K562 (cell line): ENCODE results near the gene PRICKLE3. TPM values are rescaled to one million over a fixed set of nuclear protein-coding genes. Genes with fewer than 3 reads are reported as not detected.

ENCODE experiments used
- ARID1B ChIP-seq: fragments of 450-650 bp; IDR thresholded peaks from 2 replicates; pipeline ENCODE4 v1.6.1; 2016; ENCODE audit warnings: antibody characterized with exemption, mild to moderate bottlenecking, inconsistent platforms
- ARID3A ChIP-seq: IDR thresholded peaks from 2 replicates; pipeline ENCODE4 v1.6.1; 2012; ENCODE audit warnings: low read depth, low read length, improper control_type of control experiment, borderline replicate concordance
- ATF7 ChIP-seq: fragments of 450-650 bp; IDR thresholded peaks from 2 replicates; pipeline ENCODE4 v1.7.1; 2014; ENCODE audit warnings: mild to moderate bottlenecking, moderate library complexity
- BDP1 ChIP-seq: IDR thresholded peaks from 3 replicates; pipeline ENCODE4 v1.6.1; 2011; ENCODE audit not compliant: insufficient read length, insufficient read depth
- CREM ChIP-seq: IDR thresholded peaks from 2 replicates; pipeline ENCODE4 v1.6.1; 2014; ENCODE audit warnings: antibody characterized with exemption, low read depth
- DPF2 ChIP-seq: fragments of 450-650 bp; IDR thresholded peaks from 2 replicates; pipeline ENCODE4 v1.6.1; 2016
- LCOR ChIP-seq: sonication (generic); formaldehyde crosslinking; IDR thresholded peaks from 2 replicates; pipeline ENCODE4 v1.8.0; 2022; ENCODE audit warnings: mild to moderate bottlenecking, missing genetic modification reagents
- NCOA2 ChIP-seq, 2 experiments: fragments of 450-650 bp; IDR thresholded peaks; 2 replicates each; pipeline ENCODE4 v1.6.1; 2018; ENCODE audit warnings: mild to moderate bottlenecking in 2 of 2, moderate library complexity in 1 of 2; ENCODE audit not compliant: partially characterized antibody in 2 of 2
- SIRT6 ChIP-seq: IDR thresholded peaks from one replicate; pipeline ENCODE4 v1.6.1; 2012; ENCODE audit warnings: low read depth, mild to moderate bottlenecking, control low read depth, inconsistent platforms, low read length, moderate library complexity
- SUPT5H ChIP-seq: fragments of 450-650 bp; IDR thresholded peaks from 2 replicates; pipeline ENCODE4 v1.6.1; 2016
- XRCC4 ChIP-seq: IDR thresholded peaks from one replicate; pipeline ENCODE4 v1.6.1; 2011; ENCODE audit not compliant: insufficient read depth, insufficient read length; ENCODE audit errors: extremely low read depth
- ZNF592 ChIP-seq: fragments of 450-650 bp; IDR thresholded peaks from 2 replicates; pipeline ENCODE4 v1.6.1; 2017; ENCODE audit warnings: antibody characterized with exemption, mild to moderate bottlenecking
- polyA plus RNA-seq, 8 experiments: library from polyadenylated mRNA; depleted of rRNA in 4 of 8; stranded (reverse) in 5 of 8; unstranded in 3 of 8; fragments of >200 nt; fragmentation: Nextera tagmentation in 2 of 8; fragmentation: Illumina TruSeq in 1 of 8; extraction: Ambion mirVana in 2 of 8; extraction: Trizol in 1 of 8; gene quantifications; 2 replicates each; pipeline versions ENCODE4 v1.2.1 to v1.2.3, GENCODE V29; 2011 to 2014; ENCODE audit warnings: inconsistent platforms in 1 of 8, missing spikeins in 1 of 8
- total RNA-seq, 7 experiments: library from RNA; depleted of rRNA in 6 of 7; stranded (reverse); fragments of >200 nt in 6 of 7; fragmentation: Illumina TruSeq in 2 of 7; extraction: Trizol in 2 of 7; gene quantifications; 2 replicates each; pipeline versions ENCODE4 v1.2.1 to v1.2.3, GENCODE V29; 2011 to 2021; ENCODE audit warnings: low replicate concordance in 1 of 7
- TF ChIP-seq, protein P1 (sequence below): fragments of 450-650 bp; IDR thresholded peaks from 2 replicates; pipeline ENCODE4 v1.6.1; 2018; ENCODE audit not compliant: partially characterized antibody
- TF ChIP-seq, protein P2 (sequence below): sonication (generic); formaldehyde crosslinking; IDR thresholded peaks from 2 replicates; pipeline ENCODE4 v1.8.0; 2022; ENCODE audit warnings: mild to moderate bottlenecking, low read depth, missing genetic modification reagents
- TF ChIP-seq, protein P3 (sequence below), 2 experiments: fragments of 250-450 bp in 1 of 2; fragments of 450-650 bp in 1 of 2; sonication (Bioruptor Pico) in 1 of 2; IDR thresholded peaks; 2 replicates each; pipeline versions ENCODE4 v1.6.1 to v1.8.0; 2016 to 2021; ENCODE audit warnings: mild to moderate bottlenecking in 2 of 2, moderate library complexity in 2 of 2, missing compliant biosample characterization in 1 of 2, missing genetic modification characterization in 1 of 2

The PRICKLE3 gene
- total and polyA plus RNA-seq, 9 of the 15 experiments (the other 6 are each of a cell fraction or from before 2014, with no cell fraction given), result 1.1 to 44.3 (median 14.0) TPM

DNA sequence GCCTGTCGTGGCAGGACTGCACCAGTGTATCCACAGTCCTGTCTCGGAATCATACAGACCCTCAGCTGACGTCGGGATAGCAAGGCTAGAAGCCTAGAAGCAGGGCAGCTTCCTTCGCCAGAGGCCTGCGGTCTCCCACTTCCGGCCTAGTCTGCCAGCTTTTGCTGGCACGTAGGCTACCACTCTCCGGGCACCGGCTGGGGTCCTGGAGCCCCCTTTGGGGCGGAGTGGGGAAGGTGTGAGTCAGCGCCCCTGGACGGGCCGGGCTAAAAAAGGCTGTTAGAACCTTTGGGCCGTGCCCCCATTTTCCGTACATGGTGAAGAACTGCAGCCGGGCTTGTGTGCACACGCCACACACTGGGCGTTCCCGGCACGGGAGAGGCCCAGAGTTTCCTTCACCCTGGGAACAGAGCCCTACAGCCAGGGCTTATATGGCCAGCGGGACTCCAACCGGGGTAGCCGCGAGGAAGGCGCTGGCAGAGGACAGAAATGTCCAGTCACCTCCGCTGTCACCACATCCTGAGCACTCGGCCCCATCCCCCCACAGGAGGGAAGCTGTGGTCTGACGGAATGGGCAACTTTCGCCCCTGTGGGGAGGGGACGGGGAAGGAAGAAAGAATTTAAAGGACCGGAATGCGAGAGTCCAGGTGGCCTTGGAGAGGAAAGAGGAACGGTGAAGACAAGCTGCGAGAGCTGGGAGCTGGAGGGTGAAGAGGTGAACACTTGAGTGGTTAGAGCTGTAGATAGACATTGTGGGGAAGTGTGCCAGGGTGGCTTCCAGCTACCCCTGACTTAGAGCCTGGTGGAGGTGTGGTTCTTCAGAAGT is 19.0 kb downstream of the PRICKLE3 start (continued):
- TF ChIP-seq, protein P1, sequence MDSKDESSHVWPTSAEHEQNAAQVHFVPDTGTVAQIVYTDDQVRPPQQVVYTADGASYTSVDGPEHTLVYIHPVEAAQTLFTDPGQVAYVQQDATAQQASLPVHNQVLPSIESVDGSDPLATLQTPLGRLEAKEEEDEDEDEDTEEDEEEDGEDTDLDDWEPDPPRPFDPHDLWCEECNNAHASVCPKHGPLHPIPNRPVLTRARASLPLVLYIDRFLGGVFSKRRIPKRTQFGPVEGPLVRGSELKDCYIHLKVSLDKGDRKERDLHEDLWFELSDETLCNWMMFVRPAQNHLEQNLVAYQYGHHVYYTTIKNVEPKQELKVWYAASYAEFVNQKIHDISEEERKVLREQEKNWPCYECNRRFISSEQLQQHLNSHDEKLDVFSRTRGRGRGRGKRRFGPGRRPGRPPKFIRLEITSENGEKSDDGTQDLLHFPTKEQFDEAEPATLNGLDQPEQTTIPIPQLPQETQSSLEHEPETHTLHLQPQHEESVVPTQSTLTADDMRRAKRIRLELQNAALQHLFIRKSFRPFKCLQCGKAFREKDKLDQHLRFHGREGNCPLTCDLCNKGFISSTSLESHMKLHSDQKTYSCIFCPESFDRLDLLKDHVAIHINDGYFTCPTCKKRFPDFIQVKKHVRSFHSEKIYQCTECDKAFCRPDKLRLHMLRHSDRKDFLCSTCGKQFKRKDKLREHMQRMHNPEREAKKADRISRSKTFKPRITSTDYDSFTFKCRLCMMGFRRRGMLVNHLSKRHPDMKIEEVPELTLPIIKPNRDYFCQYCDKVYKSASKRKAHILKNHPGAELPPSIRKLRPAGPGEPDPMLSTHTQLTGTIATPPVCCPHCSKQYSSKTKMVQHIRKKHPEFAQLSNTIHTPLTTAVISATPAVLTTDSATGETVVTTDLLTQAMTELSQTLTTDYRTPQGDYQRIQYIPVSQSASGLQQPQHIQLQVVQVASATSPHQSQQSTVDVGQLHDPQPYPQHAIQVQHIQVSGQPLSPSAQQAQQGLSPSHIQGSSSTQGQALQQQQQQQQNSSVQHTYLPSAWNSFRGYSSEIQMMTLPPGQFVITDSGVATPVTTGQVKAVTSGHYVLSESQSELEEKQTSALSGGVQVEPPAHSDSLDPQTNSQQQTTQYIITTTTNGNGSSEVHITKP, result peak; percentile 93
- TF ChIP-seq DPF2 (peak; percentile 62), BDP1 (no peak), XRCC4 (no peak), LCOR (CRISPR knock-in tag) (0 out of 2 replicates have a peak, but pooled peaks have one; percentile 59), SIRT6 (no peak), ZNF592 (peak; percentile 88), CREM (peak; percentile 51; the same call in 1 of the 2 replicates), NCOA2 (IDR thresholded peaks at IDR 0.05; ENCODE audit: partially characterized antibody in 2 of 2) (no peak), SUPT5H (peak; percentile 49), ATF7 (0 out of 2 replicates have a peak, but pooled peaks have one; percentile 56), ARID3A (no peak), ARID1B (peak; percentile 67)
- TF ChIP-seq, protein P2, sequence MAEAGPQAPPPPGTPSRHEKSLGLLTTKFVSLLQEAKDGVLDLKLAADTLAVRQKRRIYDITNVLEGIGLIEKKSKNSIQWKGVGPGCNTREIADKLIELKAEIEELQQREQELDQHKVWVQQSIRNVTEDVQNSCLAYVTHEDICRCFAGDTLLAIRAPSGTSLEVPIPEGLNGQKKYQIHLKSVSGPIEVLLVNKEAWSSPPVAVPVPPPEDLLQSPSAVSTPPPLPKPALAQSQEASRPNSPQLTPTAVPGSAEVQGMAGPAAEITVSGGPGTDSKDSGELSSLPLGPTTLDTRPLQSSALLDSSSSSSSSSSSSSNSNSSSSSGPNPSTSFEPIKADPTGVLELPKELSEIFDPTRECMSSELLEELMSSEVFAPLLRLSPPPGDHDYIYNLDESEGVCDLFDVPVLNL (CRISPR knock-in tag), result no peak
- TF ChIP-seq, protein P3, sequence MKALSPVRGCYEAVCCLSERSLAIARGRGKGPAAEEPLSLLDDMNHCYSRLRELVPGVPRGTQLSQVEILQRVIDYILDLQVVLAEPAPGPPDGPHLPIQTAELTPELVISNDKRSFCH (CRISPR knock-in tag; IDR thresholded peaks at IDR 0.05), result no peak
- TF ChIP-seq, protein P3 (tag; IDR thresholded peaks at IDR 0.05), result 0 out of 2 replicates have a peak, but pooled peaks have one; percentile 54
